HEK293 (cell line): ENCODE measurements around the gene TNFRSF9.

Source experiments
- CTCF ChIA-PET: fragments of 350-600 bp; formaldehyde crosslinking; extraction: SDS; loops from one replicate; lab custom pipeline; 2021; ENCODE audit warnings: antibody characterized with exemption; lab: Yijun Ruan, JAX
- POLR2A ChIA-PET: fragments of 300-600 bp; formaldehyde crosslinking; extraction: SDS; loops from one replicate; lab custom pipeline; 2020; ENCODE audit warnings: antibody characterized with exemption, inconsistent platforms; lab: Yijun Ruan, JAX
- H3K27ac ChIP-seq: fragments of 200-500 bp; sonication (Bioruptor generic); 2 replicates; pipeline ENCODE4 v1.5.1; 2014; ENCODE audit warnings: low read depth, low read length, control low read depth, inconsistent platforms; ENCODE audit errors: extremely low read depth
- H3K36me3 ChIP-seq, 2 experiments: fragments of 200-500 bp in 1 of 2; sonication (Bioruptor generic) in 1 of 2; 1 replicate in 1 of 2; 2 replicates in 1 of 2; pipeline ENCODE4 v1.5.1; 2014 to 2017; ENCODE audit warnings: inconsistent platforms in 2 of 2, low read length in 2 of 2; ENCODE audit not compliant: control insufficient read depth in 2 of 2, insufficient read depth in 1 of 2
- H3K4me1 ChIP-seq: fragments of 200-500 bp; sonication (Bioruptor generic); 2 replicates; pipeline ENCODE4 v1.5.1; 2014; ENCODE audit warnings: mild to moderate bottlenecking, low read length, inconsistent platforms; ENCODE audit not compliant: control insufficient read depth, insufficient read depth
- H3K4me3 ChIP-seq: 2 replicates; pipeline ENCODE4 v1.5.1; 2011; ENCODE audit warnings: low read depth, mild to moderate bottlenecking, control low read depth, low read length, moderate library complexity
- H3K9me3 ChIP-seq: fragments of 200-500 bp; sonication (Bioruptor generic); 2 replicates; pipeline ENCODE4 v1.5.1; 2014; ENCODE audit warnings: low read depth, low read length, inconsistent platforms; ENCODE audit not compliant: control insufficient read depth, insufficient read depth
- HOXC10 ChIP-seq: sonication (generic); formaldehyde crosslinking; IDR thresholded peaks from 2 replicates; pipeline ENCODE4 v1.8.1; 2023; ENCODE audit warnings: mild to moderate bottlenecking, missing genetic modification reagents
- PRDM2 ChIP-seq: fragments of 450-650 bp; formaldehyde crosslinking; IDR thresholded peaks from 2 replicates; pipeline ENCODE4 v1.5.1; 2016; ENCODE audit warnings: missing biosample characterization, missing genetic modification characterization, borderline replicate concordance
- ZBTB10 ChIP-seq: fragments of 450-650 bp; formaldehyde crosslinking; IDR thresholded peaks from 2 replicates; pipeline ENCODE4 v1.5.1; 2016; ENCODE audit warnings: missing biosample characterization, missing genetic modification characterization
- ZBTB8A ChIP-seq: fragments of 450-650 bp; formaldehyde crosslinking; IDR thresholded peaks from 2 replicates; pipeline ENCODE4 v1.5.1; 2016; ENCODE audit warnings: missing biosample characterization, missing genetic modification characterization
- ZFP69B ChIP-seq: fragments of 450-650 bp; formaldehyde crosslinking; IDR thresholded peaks from 2 replicates; pipeline ENCODE4 v1.5.1; 2016; ENCODE audit warnings: missing biosample characterization, missing genetic modification characterization
- ZNF10 ChIP-seq: fragments of 450-650 bp; formaldehyde crosslinking; IDR thresholded peaks from 2 replicates; pipeline ENCODE4 v1.5.1; 2017; ENCODE audit warnings: missing biosample characterization, missing genetic modification characterization
- ZNF138 ChIP-seq: fragments of 450-650 bp; formaldehyde crosslinking; IDR thresholded peaks from 2 replicates; pipeline ENCODE4 v1.5.1; 2016; ENCODE audit warnings: missing biosample characterization, missing genetic modification characterization, borderline replicate concordance
- ZNF140 ChIP-seq: fragments of 450-650 bp; formaldehyde crosslinking; IDR thresholded peaks from 2 replicates; pipeline ENCODE4 v1.5.1; 2016; ENCODE audit warnings: missing biosample characterization, missing genetic modification characterization
- ZNF155 ChIP-seq: fragments of 450-650 bp; formaldehyde crosslinking; IDR thresholded peaks from 2 replicates; pipeline ENCODE4 v1.5.1; 2016; ENCODE audit warnings: missing biosample characterization, missing genetic modification characterization
- ZNF174 ChIP-seq: fragments of 450-650 bp; formaldehyde crosslinking; IDR thresholded peaks from 2 replicates; pipeline ENCODE4 v1.5.0; 2017; ENCODE audit warnings: missing biosample characterization, mild to moderate bottlenecking, missing genetic modification characterization
- ZNF2 ChIP-seq: fragments of 450-650 bp; formaldehyde crosslinking; IDR thresholded peaks from 2 replicates; pipeline ENCODE4 v1.5.1; 2016; ENCODE audit warnings: missing biosample characterization, missing genetic modification characterization
- ZNF274 ChIP-seq, 2 experiments: fragments of 200-500 bp in 1 of 2; fragments of 450-650 bp in 1 of 2; sonication (Bioruptor generic) in 1 of 2; formaldehyde crosslinking in 1 of 2; IDR thresholded peaks; 2 replicates each; pipeline versions ENCODE4 v1.5.1 to v1.6.1; 2014 to 2016; ENCODE audit warnings: borderline replicate concordance in 1 of 2, inconsistent platforms in 1 of 2, low read length in 1 of 2, missing biosample characterization in 1 of 2, missing genetic modification characterization in 1 of 2
- ZNF280C ChIP-seq: fragments of 450-650 bp; formaldehyde crosslinking; IDR thresholded peaks from 2 replicates; pipeline ENCODE4 v1.5.1; 2016; ENCODE audit warnings: missing biosample characterization, missing genetic modification characterization
- ZNF302 ChIP-seq: fragments of 450-650 bp; formaldehyde crosslinking; IDR thresholded peaks from 2 replicates; pipeline ENCODE4 v1.5.1; 2016; ENCODE audit warnings: missing biosample characterization, missing genetic modification characterization, low read depth
- ZNF391 ChIP-seq: fragments of 450-650 bp; formaldehyde crosslinking; IDR thresholded peaks from 2 replicates; pipeline ENCODE4 v1.5.1; 2016; ENCODE audit warnings: low read depth, missing biosample characterization, missing genetic modification characterization, borderline replicate concordance
- ZNF473 ChIP-seq: fragments of 450-650 bp; formaldehyde crosslinking; IDR thresholded peaks from 2 replicates; pipeline ENCODE4 v1.5.1; 2017; ENCODE audit warnings: missing biosample characterization, missing genetic modification characterization
- ZNF48 ChIP-seq: fragments of 450-650 bp; formaldehyde crosslinking; IDR thresholded peaks from 2 replicates; pipeline ENCODE4 v1.5.1; 2016; ENCODE audit warnings: missing biosample characterization, missing genetic modification characterization
- ZNF501 ChIP-seq: fragments of 450-650 bp; formaldehyde crosslinking; IDR thresholded peaks from 2 replicates; pipeline ENCODE4 v1.5.1; 2016; ENCODE audit warnings: missing biosample characterization, missing genetic modification characterization
- ZNF555 ChIP-seq: fragments of 450-650 bp; formaldehyde crosslinking; conservative IDR thresholded peaks from 2 replicates; pipeline ENCODE4 v1.5.1; 2017; ENCODE audit warnings: missing biosample characterization, mild to moderate bottlenecking, missing genetic modification characterization, inconsistent platforms
- ZNF701 ChIP-seq: fragments of 450-650 bp; formaldehyde crosslinking; IDR thresholded peaks from 2 replicates; pipeline ENCODE4 v1.5.1; 2016; ENCODE audit warnings: missing biosample characterization, missing genetic modification characterization
- ZNF791 ChIP-seq: fragments of 450-650 bp; formaldehyde crosslinking; IDR thresholded peaks from 2 replicates; pipeline ENCODE4 v1.5.1; 2016; ENCODE audit warnings: missing biosample characterization, missing genetic modification characterization

Gene TNFRSF9

GRCh38 chr1:7970246-7970645, 29.6 kb upstream of the TNFRSF9 start:
- no peak overlapping the region for H3K27ac ChIP-seq
- POLR2A ChIA-PET = no interaction called here
- CTCF ChIA-PET = no interaction called here

GRCh38 chr1:7967651-7968050, 27.0 kb upstream of the TNFRSF9 start:
- H3K4me1 ChIP-seq = no peaks in the 10 kb centered on the region
- no peaks in the 10 kb centered on the region for H3K9me3 ChIP-seq
- no peak overlapping the region for H3K27ac ChIP-seq
- ChIA-PET CTCF (interaction anchor here (0.6 to 4.1 kb wide), 2 partner anchors 8 to 216 kb away, joined by 4 to 27 read pairs; no protein-coding TSS in a partner anchor), POLR2A (no interaction called here)
- peaks cover 85 to 97% of the 10 kb centered on the region in 2 experiments for H3K36me3 ChIP-seq
- H3K4me3 ChIP-seq = no peak overlapping the region
- TF ChIP-seq ZNF140 = no peak
- no peak for TF ChIP-seq ZNF701
- no peak for TF ChIP-seq ZNF791
- TF ChIP-seq ZNF302 = no peak
- no peak for TF ChIP-seq ZNF10 (tag by site-specific recombination)
- TF ChIP-seq ZNF155 = no peak
- no peak for TF ChIP-seq ZNF174 (tag by site-specific recombination)
- no peak for TF ChIP-seq ZNF555 (tag by site-specific recombination)
- TF ChIP-seq ZNF138 (tag by site-specific recombination) = no peak
- TF ChIP-seq ZNF48 (tag by site-specific recombination) = no peak
- TF ChIP-seq ZBTB10 (tag by site-specific recombination) = no peak
- no peak for TF ChIP-seq ZFP69B (tag by site-specific recombination)
- TF ChIP-seq ZNF280C (tag by site-specific recombination) = no peak

More at GRCh38 chr1:7970246-7970645, 29.6 kb upstream of the TNFRSF9 start:
- TF ChIP-seq ZNF48 (tag by site-specific recombination) (no peak), ZNF473 (tag by site-specific recombination) (no peak), ZNF274 (IDR thresholded peaks at IDR 0.05; ENCODE audit: low read length) (no peak), ZNF274 (tag by site-specific recombination; IDR thresholded peaks at IDR 0.05; ENCODE audit: borderline replicate concordance) (no peak), ZBTB8A (no peak), ZNF2 (no peak), ZNF391 (tag by site-specific recombination) (no peak), HOXC10 (CRISPR knock-in tag) (no peak), ZNF501 (no peak), PRDM2 (no peak)
- TF ChIP-seq, all 188 proteins: peak for 0
- Histone ChIP-seq H3K4me1 (no peaks in the 10 kb centered on the region), H3K4me3 (no peak overlapping the region), H3K36me3 (peaks cover 75 to 80% of the 10 kb centered on the region in 2 experiments), H3K9me3 (no peaks in the 10 kb centered on the region)
